Stomach (tissue), 9 donors: Measurements from ENCODE around the gene TH. TPM values are rescaled to one million over a fixed set of nuclear protein-coding genes. Genes with fewer than 3 reads are reported as not detected.

Experiments
- DNase-seq, 2 donors: peaks; one replicate each; pipeline versions ENCODE4 v3.0.0 to v3.0.0-alpha.2; 2013 to 2019
- H3K27ac ChIP-seq, 5 donors: fragments of 200-600 bp in 4 of 5; sonication (generic) in 4 of 5; one replicate each; pipeline ENCODE4 v1.5.1; 2013 to 2019; ENCODE audit warnings: mild to moderate bottlenecking in 1 of 5, moderate library complexity in 1 of 5
- H3K27me3 ChIP-seq, 3 donors: fragments of 200-600 bp; sonication (generic); one replicate each; pipeline ENCODE4 v1.5.1; 2017 to 2019; ENCODE audit warnings: mixed run types in 1 of 3
- H3K36me3 ChIP-seq, 4 donors: fragments of 200-600 bp; sonication (generic); 1 replicate in 3 of 4; 2 replicates in 1 of 4; pipeline ENCODE4 v1.5.1; 2016 to 2019
- H3K4me1 ChIP-seq, 4 donors: fragments of 200-600 bp; sonication (generic); one replicate each; pipeline ENCODE4 v1.5.1; 2016 to 2019
- H3K4me3 ChIP-seq, 4 donors: fragments of 200-600 bp; sonication (generic) in 3 of 4; one replicate each; pipeline ENCODE4 v1.5.1; 2016 to 2019; ENCODE audit warnings: mild to moderate bottlenecking in 1 of 4
- H3K9me3 ChIP-seq, 4 donors: fragments of 200-600 bp; sonication (generic); one replicate each; pipeline ENCODE4 v1.5.1; 2016 to 2019
- CTCF ChIP-seq, 7 experiments: fragments of 450-650 bp in 4 of 7; fragments of 200-600 bp in 3 of 7; sonication (generic) in 3 of 7; IDR thresholded peaks; one replicate each; pipeline ENCODE4 v1.5.1; 2016 to 2019; ENCODE audit warnings: antibody characterized with exemption in 7 of 7, control low read depth in 2 of 7, mild to moderate bottlenecking in 1 of 7
- EP300 ChIP-seq: sonication (generic); formaldehyde crosslinking; IDR thresholded peaks from one replicate; pipeline ENCODE4 v1.6.1; 2017; ENCODE audit warnings: antibody characterized with exemption
- POLR2A ChIP-seq, 4 donors: fragments of 450-650 bp; IDR thresholded peaks; one replicate each; pipeline ENCODE4 v1.6.1; 2016; ENCODE audit warnings: antibody characterized with exemption in 4 of 4, control low read depth in 2 of 4, mild to moderate bottlenecking in 1 of 4, moderate library complexity in 1 of 4
- POLR2AphosphoS5 ChIP-seq, 3 donors: sonication (generic); formaldehyde crosslinking; IDR thresholded peaks; one replicate each; pipeline ENCODE4 v1.6.1; 2016; ENCODE audit warnings: antibody characterized with exemption in 3 of 3
- WGBS, 5 donors: extraction: QIAGEN DNeasy Blood & Tissue Kit in 3 of 5; methylation state at CpG; one replicate each; pipeline versions ENCODE4 v1.1.5 to v1.1.7; 2013 to 2018; 5-methylcytosine and 5-hydroxymethylcytosine counted together
- intact Hi-C: fragments of 100-400 bp; cut with DNase I; formaldehyde crosslinking; loops from one replicate; pipeline ENCODE4 v1.15.1; 2023; ENCODE audit warnings: low total_unique reads
- polyA plus RNA-seq, 3 donors: library from polyadenylated mRNA; stranded (reverse); fragments of 200-250 nt; gene quantifications; one replicate each; pipeline ENCODE4 v1.2.3, GENCODE V29; 2013
- total RNA-seq, 5 donors: library from RNA; depleted of rRNA; stranded (reverse); fragments of >200 nt; gene quantifications; one replicate each; pipeline versions ENCODE4 v1.1.0 to v1.2.3, GENCODE V29; 2014 to 2016
- donor health status: healthy with polysubstance abuse.
- donor health status: Bipolar disorder and iron deficiency.
- donor health status: healthy.

The TH gene
- total and polyA plus RNA-seq, 8 donors, result 0.13 to 1.7 TPM; not detected in 6

- Histone ChIP-seq H3K4me1 (peaks cover 0 to 5% (median 2%) of the 10 kb centered on the region in 4 donors), H3K36me3 (no peaks in the 10 kb centered on the region), H3K27ac (no peak overlapping the region), H3K9me3 (no peaks in the 10 kb centered on the region), H3K4me3 (no peak overlapping the region), H3K27me3 (peaks cover 0 to 66% (median 36%) of the 10 kb centered on the region in 3 donors)
- no peak for TF ChIP-seq POLR2AphosphoS5 (IDR thresholded peaks at IDR 0.05)
- TF ChIP-seq EP300, result no peak
- no peak for TF ChIP-seq POLR2A (IDR thresholded peaks at IDR 0.05)
- no peak for TF ChIP-seq CTCF (IDR thresholded peaks at IDR 0.05)
- WGBS, 5 donors, result 68 to 87% (median 79%) methylated on average over 8 to 18 of the region's 18 CpGs
- intact Hi-C loops, result no loop called here
- DNase-seq, result no peak
Observed at GRCh38 chr11:2182075-2182474, 10.5 kb upstream of the TH start.

GRCh38 chr11:2180789-2181370, 9.3 kb upstream of the TH start:
- Histone ChIP-seq H3K36me3 (no peaks in the 10 kb centered on the region), H3K9me3 (no peaks in the 10 kb centered on the region), H3K4me1 (no peaks in the 10 kb centered on the region), H3K27ac (no peak overlapping the region), H3K4me3 (no peak overlapping the region), H3K27me3 (peaks cover 0 to 56% (median 25%) of the 10 kb centered on the region in 3 donors)
- intact Hi-C loops, result no loop called here
- DNase-seq, result no peak
- 71 to 81% (median 76%) methylated on average over 5 to 11 of the region's 11 CpGs for WGBS, 5 donors
- TF ChIP-seq POLR2A (IDR thresholded peaks at IDR 0.05) (no peak), POLR2AphosphoS5 (IDR thresholded peaks at IDR 0.05) (no peak), CTCF (IDR thresholded peaks at IDR 0.05) (no peak), EP300 (no peak)

- DNase-seq, result no peak
- Histone ChIP-seq H3K4me1 (peaks cover 0 to 3% (median 0%) of the 10 kb centered on the region in 4 donors), H3K27me3 (peaks cover 0 to 51% (median 20%) of the 10 kb centered on the region in 3 donors), H3K4me3 (no peak overlapping the region), H3K36me3 (no peaks in the 10 kb centered on the region), H3K9me3 (no peaks in the 10 kb centered on the region), H3K27ac (no peak overlapping the region)
- TF ChIP-seq POLR2AphosphoS5 (IDR thresholded peaks at IDR 0.05) (no peak), CTCF (IDR thresholded peaks at IDR 0.05) (no peak), EP300 (no peak), POLR2A (IDR thresholded peaks at IDR 0.05) (no peak)
- 56 to 87% (median 56%) methylated on average over 5 to 15 of the region's 15 CpGs for WGBS, 5 donors
- intact Hi-C loops, result no loop called here
Observed at GRCh38 chr11:2180347-2180746, 8.7 kb upstream of the TH start.

- peaks cover 0 to 43% (median 17%) of the 10 kb centered on the region in 3 donors for H3K27me3 ChIP-seq
- H3K36me3 ChIP-seq, result no peaks in the 10 kb centered on the region
- no peak overlapping the region for H3K4me3 ChIP-seq
- WGBS, 5 donors, result 72 to 84% (median 79%) methylated on average over 7 to 10 of the region's 10 CpGs
- no peak for DNase-seq
- H3K27ac ChIP-seq, result no peak overlapping the region
- intact Hi-C loops, result no loop called here
- TF ChIP-seq POLR2A (IDR thresholded peaks at IDR 0.05) (no peak), CTCF (IDR thresholded peaks at IDR 0.05) (no peak), POLR2AphosphoS5 (IDR thresholded peaks at IDR 0.05) (no peak), EP300 (no peak)
- H3K4me1 ChIP-seq, result peaks cover 0 to 5% (median 0%) of the 10 kb centered on the region in 4 donors
- no peaks in the 10 kb centered on the region for H3K9me3 ChIP-seq
Observed at GRCh38 chr11:2179516-2179915, 7.9 kb upstream of the TH start.
